Activated CD4-positive, alpha-beta T cell treated with anti-CD3 and anti-CD28 coated beads, Interleukin-2, amount 50 U/mL, for 24 hours (primary cell): ENCODE data around the gene GNAI2.
A peak's percentile ranks its signal among the peaks of the same experiment; 100 is the strongest.

ENCODE experiments used
- DNase-seq, 2 donors: peaks; one replicate each; pipeline ENCODE4 v3.0.0-alpha.2; 2020; ENCODE audit warnings: low read depth in 1 of 2, low spot score in 1 of 2

Gene GNAI2

DNA sequence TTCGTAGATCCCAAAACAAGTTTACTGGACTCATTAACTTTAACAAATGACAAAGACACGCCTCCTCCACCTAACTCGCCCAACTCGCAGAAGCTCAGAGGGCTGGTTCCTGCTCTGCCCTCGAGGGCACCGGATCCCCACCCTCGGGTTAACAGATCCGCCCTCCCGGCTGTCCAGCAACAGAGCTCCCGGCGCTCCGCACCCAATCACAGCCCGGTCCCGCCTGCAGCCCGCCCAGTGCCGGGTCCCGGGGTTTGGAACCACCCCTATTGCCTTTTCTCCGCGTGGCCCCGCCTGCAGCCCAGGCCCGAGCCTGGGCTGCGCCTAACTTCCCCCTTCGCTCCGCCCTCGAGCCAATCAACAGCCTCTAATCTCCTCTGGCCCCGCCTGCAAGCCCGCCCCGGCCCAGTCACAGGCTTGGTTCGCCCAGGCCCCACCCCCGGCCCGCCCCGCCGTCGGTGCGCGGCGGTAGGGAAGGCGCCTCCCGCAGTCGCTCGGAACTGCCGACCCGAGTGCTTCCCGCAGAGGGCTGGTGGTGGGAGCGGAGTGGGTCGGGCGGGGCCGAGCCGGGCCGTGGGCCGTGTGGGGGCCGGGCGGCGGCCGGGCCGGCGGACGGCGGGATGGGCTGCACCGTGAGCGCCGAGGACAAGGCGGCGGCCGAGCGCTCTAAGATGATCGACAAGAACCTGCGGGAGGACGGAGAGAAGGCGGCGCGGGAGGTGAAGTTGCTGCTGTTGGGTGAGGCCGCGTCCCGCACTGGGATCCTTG lies at the start of gene GNAI2:
Gene GNAI2 (plus strand): TSS at position 489 of the 768 bp plus-strand sequence. CDS start 132 bp downstream, at position 621.
- peak; percentile 97 for DNase-seq

DNA sequence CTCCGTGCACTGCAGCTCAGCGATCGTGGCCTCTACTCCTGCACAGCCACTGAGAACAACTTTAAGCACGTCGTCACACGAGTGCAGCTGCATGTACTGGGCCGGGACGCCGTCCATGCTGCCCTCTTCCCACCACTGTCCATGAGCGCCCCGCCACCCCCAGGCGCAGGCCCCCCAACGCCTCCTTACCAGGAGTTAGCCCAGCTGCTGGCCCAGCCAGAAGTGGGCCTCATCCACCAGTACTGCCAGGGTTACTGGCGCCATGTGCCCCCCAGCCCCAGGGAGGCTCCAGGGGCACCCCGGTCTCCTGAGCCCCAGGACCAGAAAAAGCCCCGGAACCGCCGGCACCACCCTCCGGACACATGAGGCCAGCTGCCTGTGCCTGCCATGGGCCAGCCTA lies 48.3 kb upstream of the GNAI2 start:
- DNase-seq, result no peak

DNA sequence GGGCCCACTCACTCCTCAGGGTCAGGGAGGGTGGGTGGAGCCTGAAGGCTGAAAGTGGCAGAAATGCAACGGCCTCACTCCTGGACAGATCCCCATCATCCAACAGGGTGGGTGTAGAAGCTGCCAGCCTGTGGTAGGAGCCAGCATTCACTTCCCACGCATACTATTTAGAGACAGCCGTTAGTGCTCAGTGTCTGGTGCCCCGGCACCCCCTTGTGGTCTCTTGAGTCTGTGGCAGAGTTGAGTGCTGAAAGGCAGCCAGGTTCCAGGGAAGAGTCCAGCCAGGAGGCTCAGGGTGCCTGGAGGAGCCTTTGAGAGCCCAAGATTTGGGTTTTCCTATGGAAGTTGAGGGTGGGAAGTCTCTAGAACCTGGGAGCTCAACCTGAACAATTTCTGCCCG lies 46.7 kb upstream of the GNAI2 start:
- peak in 1 of 2 donors; percentile 27 for DNase-seq

- DNase-seq, result no peak
Observed at GRCh38 chr3:50189989-50190388, 46.0 kb upstream of the GNAI2 start.

DNA sequence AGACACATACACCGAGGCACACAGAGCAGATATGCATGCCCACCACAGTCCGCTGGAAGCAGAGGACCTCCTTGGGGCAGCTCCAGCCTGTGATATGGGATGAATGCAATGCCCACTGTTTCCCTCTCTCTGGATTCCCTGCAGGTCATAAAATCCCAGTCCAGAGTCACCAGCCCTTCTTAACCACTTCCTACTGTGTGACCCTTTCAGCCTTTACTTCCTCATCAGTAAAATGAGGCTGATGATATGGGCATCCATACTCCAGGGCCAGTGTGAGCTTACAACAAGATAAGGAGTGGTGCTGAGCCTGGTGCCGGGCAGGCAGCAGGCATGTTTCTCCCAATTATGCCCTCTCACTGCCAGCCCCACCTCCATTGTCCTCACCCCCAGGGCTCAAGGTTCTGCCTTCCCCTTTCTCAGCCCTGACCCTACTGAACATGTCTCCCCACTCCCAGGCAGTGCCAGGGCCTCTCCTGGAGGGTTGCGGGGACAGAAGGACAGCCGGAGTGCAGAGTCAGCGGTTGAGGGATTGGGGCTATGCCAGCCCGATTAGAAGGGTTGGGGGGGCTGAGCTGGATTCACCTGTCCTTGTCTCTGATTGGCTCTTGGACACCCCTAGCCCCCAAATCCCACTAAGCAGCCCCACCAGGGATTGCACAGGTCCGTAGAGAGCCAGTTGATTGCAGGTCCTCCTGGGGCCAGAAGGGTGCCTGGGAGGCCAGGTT lies 44.9 kb upstream of the GNAI2 start, which contains the start of gene GNAT1:
Gene GNAT1 (plus strand): TSS at position 675 of the 725 bp plus-strand sequence. CDS start 116 bp downstream, outside the sequence.
- DNase-seq, result no peak

- no peak for DNase-seq
Observed at GRCh38 chr3:50192124-50192523, 43.9 kb upstream of the GNAI2 start.

DNA sequence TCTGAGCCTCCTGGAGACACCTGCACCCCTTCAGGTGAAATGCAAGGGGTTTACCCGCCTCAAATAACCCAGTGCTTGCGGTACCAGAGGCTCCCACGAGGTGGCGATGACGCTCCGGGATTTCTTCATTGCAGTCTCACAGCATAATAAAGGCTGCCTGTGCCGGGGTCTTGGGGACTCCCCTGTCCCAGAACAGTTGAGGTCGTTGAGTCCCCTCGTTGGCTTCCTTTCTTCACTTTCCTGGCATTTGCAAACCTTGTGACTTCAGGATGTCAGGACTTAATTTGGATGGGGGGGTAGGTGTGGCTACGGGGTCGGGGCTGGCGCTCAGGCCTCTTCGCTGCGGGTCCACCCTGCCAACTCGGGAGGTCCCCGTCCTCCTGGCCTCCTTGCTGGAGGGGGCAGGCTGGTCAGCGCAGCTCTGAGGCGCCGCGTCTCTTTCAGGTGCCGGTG lies 43.3 kb upstream of the GNAI2 start:
- peak; percentile 78 for DNase-seq

- DNase-seq, result no peak
Observed at GRCh38 chr3:50193286-50193685, 42.7 kb upstream of the GNAI2 start.

DNA sequence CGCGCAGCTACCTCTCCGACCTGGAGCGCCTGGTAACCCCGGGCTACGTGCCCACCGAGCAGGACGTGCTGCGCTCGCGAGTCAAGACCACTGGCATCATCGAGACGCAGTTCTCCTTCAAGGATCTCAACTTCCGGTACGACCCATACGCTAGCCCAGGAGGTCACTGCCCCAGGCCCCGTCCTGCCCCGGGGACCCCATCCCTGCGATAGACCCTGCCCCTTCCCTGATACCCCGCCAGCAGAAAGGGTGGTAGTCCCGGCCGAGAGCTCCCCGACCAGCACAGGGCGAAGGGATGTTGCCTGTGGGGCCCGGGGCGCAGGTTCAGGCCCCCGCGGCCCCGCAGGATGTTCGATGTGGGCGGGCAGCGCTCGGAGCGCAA lies 42.3 kb upstream of the GNAI2 start:
- DNase-seq, result no peak

- peak; percentile 63 to 73 for DNase-seq
Observed at GRCh38 chr3:50194128-50194902, 41.7 kb upstream of the GNAI2 start.

DNA sequence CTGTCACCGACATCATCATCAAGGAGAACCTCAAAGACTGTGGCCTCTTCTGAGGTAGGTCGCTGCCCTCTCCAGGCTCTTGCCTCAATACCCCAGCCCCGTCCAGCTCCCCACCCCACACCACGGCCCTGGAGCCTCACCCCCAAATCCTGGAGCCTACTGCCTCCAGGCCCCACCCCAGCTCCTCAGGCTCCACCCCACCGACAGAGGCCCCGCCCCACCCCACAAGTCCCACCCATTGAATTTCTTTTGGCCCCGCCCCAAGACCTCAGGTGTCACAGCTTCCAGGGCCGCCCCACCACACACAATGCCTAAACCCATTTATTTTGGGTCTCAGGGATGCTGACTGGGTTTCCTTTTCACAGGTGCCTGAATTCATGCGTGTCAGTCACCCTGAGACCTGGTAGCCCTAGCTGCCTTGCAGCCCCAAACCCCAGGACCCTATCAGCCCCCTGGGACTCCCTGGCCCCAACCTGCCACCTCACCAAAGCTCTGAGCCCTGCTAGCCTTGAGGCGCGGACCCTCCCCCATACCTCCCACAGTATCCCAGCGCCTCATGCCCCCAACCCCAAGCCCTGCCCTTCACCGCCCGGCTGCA lies 41.0 kb upstream of the GNAI2 start:
- no peak for DNase-seq

GRCh38 chr3:50195501-50196252 lies 40.3 kb upstream of the GNAI2 start:
- DNase-seq, result no peak

DNA sequence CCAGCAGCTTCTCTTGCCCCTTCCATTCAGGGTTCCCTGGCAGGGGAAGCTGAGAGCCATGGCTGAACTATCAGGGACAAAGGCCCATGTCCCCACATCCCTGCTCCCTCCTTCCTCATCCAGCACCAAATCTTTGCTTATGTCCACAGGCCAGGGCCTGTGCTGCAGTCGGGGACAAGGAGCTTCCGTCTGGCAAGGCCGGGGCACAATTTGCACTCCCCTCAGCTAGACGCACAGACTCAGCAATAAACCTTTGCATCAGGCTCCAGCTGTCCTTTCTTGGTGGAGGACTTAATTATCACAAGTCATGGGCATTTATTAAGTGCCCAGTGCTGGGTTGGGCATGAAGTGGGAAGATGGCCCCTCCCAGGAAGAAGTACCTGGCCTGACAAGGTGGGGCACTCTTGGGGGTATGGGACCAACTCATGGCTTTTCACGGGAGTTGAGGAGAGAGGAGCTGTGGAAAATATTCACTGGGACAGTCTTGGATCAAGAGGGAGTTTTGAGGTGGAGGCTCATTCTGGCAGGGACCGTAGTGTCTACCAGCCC lies 39.7 kb upstream of the GNAI2 start:
- DNase-seq, result no peak

- DNase-seq, result no peak
Observed at GRCh38 chr3:50201573-50202315, 34.3 kb upstream of the GNAI2 start.

- DNase-seq, result no peak
Observed at GRCh38 chr3:50202353-50203112, 33.5 kb upstream of the GNAI2 start.

DNA sequence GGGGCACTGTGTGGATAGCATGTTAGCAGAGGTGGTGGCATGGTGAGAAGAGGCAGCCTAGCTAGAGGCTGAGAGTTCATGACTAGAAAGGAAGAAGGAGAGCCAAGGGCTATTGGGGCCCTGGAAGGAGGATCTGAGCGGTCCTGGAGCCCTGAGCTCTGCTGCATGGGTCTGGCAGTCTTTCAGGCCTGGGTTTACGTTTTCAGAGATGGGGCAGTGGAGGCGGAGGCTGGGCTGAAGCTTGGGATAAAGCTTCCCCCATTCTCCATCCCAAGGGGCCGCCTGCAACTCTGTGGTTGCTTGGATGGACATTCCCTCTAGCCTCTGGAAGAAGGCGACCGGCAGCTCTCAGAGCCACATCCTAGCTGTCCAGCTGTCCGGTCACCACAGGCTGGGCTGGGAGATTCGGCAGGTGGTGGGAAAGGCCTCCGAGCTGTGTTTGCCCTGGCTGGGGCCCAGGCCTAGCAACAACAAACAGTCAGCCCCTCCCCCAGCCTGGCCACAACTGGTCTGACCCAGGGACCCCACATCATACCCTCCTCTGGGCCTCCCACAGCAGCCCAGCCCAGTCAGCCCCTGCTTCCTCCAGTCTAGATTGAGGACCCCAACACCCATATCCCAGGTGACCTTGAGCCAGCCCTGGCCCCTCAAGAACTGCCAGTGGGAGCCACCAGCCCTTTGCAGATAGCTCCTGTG lies 32.7 kb upstream of the GNAI2 start:
- DNase-seq, result no peak

GRCh38 chr3:50203809-50204803 lies 31.9 kb upstream of the GNAI2 start:
- DNase-seq, result no peak
